K562 (cell line): ENCODE results near the gene PAPSS2.

Experiments used
- ATF2 ChIP-seq: sonication (generic); formaldehyde crosslinking; IDR thresholded peaks from 2 replicates; pipeline ENCODE4 v1.8.1; 2022; ENCODE audit warnings: missing genetic modification reagents
- MYC ChIP-seq, 2 experiments: fragments of 250-450 bp in 1 of 2; sonication (Bioruptor Pico) in 1 of 2; IDR thresholded peaks; 2 replicates each; pipeline versions ENCODE4 v1.5.1 to v1.6.1; 2012 to 2021; ENCODE audit warnings: low read depth in 2 of 2, borderline replicate concordance in 1 of 2, improper control_type of control experiment in 1 of 2, low read length in 1 of 2, mild to moderate bottlenecking in 1 of 2, moderate library complexity in 1 of 2
- TAF1 ChIP-seq: IDR thresholded peaks from 2 replicates; pipeline ENCODE4 v1.6.1; 2011; ENCODE audit warnings: mild to moderate bottlenecking, low read length, moderate library complexity; ENCODE audit not compliant: insufficient read depth, control insufficient read depth, severe bottlenecking; ENCODE audit errors: extremely low read depth
- TBL1XR1 ChIP-seq, 2 experiments: IDR thresholded peaks; 2 replicates each; pipeline ENCODE4 v1.6.1; 2012; ENCODE audit warnings: improper control_type of control experiment in 2 of 2, low read length in 2 of 2, mild to moderate bottlenecking in 1 of 2
- ZFP36 ChIP-seq: fragments of 150-350 bp; IDR thresholded peaks from 2 replicates; pipeline ENCODE4 v1.6.1; 2018; ENCODE audit warnings: low read length, low read depth; ENCODE audit not compliant: partially characterized antibody
- TF ChIP-seq, protein P1 (sequence below), 3 experiments: IDR thresholded peaks in 2 of 3; conservative IDR thresholded peaks in 1 of 3; 2 replicates each; pipeline ENCODE4 v1.5.1; 2011 to 2012; ENCODE audit warnings: low read length in 3 of 3, mild to moderate bottlenecking in 3 of 3, control low read depth in 2 of 3, improper control_type of control experiment in 1 of 3, inconsistent platforms in 1 of 3, low read depth in 1 of 3, mixed read lengths in 1 of 3, moderate library complexity in 1 of 3; ENCODE audit not compliant: insufficient read depth in 2 of 3

DNA sequence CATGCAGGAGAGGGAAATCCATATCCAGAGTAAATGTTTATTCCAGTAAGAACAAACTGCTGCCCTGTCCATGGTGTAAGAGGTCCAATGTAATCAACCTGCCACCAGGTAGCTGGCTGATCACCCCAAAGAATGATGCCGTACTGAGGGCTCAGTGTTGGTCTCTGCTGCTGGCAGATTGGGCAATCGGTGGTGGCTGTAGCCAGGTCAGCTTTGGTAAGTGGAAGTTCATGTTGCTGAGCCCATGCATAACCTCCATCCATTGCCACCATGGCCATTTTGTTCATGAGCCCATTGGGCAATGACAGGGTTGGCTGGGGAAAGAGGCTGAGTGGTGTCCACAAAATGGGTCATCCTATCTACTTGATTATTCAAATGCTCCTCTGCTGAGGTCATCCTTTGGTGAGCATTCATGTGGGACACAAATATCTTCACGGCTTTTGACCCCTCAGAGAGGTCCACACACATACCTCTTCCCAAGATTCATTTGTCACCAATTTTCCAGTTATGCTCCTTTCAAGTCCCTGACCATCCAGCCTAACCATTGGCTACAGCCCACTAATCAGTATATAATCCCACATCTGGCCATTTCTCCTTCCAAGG, 23.3 kb upstream of the PAPSS2 start:
- TF ChIP-seq ZFP36 (no peak), TBL1XR1 (IDR thresholded peaks at IDR 0.05; ENCODE audit: low read length in 2 of 2) (no peak), ATF2 (CRISPR knock-in tag) (no peak), TAF1 (no peak), MYC (IDR thresholded peaks at IDR 0.05; ENCODE audit: low read depth, low read length) (no peak), MYC (CRISPR knock-in tag; IDR thresholded peaks at IDR 0.05; ENCODE audit: borderline replicate concordance, low read depth) (no peak)
- TF ChIP-seq, protein P1, sequence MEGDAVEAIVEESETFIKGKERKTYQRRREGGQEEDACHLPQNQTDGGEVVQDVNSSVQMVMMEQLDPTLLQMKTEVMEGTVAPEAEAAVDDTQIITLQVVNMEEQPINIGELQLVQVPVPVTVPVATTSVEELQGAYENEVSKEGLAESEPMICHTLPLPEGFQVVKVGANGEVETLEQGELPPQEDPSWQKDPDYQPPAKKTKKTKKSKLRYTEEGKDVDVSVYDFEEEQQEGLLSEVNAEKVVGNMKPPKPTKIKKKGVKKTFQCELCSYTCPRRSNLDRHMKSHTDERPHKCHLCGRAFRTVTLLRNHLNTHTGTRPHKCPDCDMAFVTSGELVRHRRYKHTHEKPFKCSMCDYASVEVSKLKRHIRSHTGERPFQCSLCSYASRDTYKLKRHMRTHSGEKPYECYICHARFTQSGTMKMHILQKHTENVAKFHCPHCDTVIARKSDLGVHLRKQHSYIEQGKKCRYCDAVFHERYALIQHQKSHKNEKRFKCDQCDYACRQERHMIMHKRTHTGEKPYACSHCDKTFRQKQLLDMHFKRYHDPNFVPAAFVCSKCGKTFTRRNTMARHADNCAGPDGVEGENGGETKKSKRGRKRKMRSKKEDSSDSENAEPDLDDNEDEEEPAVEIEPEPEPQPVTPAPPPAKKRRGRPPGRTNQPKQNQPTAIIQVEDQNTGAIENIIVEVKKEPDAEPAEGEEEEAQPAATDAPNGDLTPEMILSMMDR (IDR thresholded peaks at IDR 0.05 in 2 of 3, conservative IDR thresholded peaks at IDR 0.05 in 1 of 3; ENCODE audit: insufficient read depth in 2 of 3, low read depth in 1 of 3, low read length in 3 of 3), result no peak
